Choroid plexus epithelial cell (primary cell): ENCODE measurements around the gene UNC5C.

Experiments used
- DNase-seq: peaks from one replicate; pipeline ENCODE4 v3.0.0-alpha.2; 2010; ENCODE audit warnings: low read depth
- H3K4me3 ChIP-seq: 2 replicates; pipeline ENCODE4 v1.5.1; 2011; ENCODE audit warnings: low read depth, mild to moderate bottlenecking, control low read depth, low read length, moderate library complexity
- TF ChIP-seq, protein P1 (sequence below): conservative IDR thresholded peaks from 2 replicates; pipeline ENCODE4 v1.5.1; 2011; ENCODE audit warnings: low read depth, mild to moderate bottlenecking, control low read depth, inconsistent platforms, low read length, moderate library complexity

UNC5C gene

DNA sequence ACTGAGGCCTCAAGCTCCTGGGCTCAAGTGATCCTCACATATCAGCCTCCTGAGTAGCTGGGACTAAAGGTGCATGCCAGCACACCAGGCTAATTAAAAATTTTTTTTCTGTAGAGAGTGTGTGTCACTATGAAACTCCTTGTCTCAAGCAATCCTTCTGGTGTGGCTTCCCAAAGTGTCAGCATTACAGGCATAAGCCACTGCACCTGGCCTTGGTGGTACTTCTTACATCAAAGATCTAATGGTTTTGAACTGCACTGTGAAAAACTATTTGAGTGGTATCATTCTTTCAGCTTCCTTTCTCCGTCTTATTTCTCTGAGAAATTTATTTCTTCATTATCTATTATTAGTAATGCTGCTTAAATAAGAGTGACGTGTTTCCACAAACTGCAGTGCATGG lies 98.5 kb downstream of the UNC5C start:
- no peak for DNase-seq
- no peak overlapping the region for H3K4me3 ChIP-seq
- TF ChIP-seq, protein P1, sequence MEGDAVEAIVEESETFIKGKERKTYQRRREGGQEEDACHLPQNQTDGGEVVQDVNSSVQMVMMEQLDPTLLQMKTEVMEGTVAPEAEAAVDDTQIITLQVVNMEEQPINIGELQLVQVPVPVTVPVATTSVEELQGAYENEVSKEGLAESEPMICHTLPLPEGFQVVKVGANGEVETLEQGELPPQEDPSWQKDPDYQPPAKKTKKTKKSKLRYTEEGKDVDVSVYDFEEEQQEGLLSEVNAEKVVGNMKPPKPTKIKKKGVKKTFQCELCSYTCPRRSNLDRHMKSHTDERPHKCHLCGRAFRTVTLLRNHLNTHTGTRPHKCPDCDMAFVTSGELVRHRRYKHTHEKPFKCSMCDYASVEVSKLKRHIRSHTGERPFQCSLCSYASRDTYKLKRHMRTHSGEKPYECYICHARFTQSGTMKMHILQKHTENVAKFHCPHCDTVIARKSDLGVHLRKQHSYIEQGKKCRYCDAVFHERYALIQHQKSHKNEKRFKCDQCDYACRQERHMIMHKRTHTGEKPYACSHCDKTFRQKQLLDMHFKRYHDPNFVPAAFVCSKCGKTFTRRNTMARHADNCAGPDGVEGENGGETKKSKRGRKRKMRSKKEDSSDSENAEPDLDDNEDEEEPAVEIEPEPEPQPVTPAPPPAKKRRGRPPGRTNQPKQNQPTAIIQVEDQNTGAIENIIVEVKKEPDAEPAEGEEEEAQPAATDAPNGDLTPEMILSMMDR = no peak

DNA sequence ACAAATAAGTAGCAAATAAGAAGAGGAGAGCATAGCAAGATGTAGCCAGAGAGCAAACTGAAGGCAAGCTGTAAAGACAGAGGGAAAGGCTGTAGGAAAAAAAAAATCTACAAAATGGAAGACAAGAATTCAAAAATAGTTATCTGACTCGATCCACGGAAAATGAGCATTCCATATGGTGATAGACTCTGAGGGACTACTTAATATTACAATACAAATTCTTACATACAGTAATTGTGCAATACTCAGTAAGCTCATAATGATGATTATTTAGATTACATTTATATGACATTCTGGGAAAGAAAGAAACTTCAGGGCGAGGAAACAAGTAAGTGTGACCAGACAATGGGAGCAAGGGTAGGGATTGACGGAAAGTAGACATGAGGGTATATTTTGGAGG lies 102.6 kb downstream of the UNC5C start:
- TF ChIP-seq, protein P1 = no peak
- H3K4me3 ChIP-seq = no peak overlapping the region
- DNase-seq = no peak

DNA sequence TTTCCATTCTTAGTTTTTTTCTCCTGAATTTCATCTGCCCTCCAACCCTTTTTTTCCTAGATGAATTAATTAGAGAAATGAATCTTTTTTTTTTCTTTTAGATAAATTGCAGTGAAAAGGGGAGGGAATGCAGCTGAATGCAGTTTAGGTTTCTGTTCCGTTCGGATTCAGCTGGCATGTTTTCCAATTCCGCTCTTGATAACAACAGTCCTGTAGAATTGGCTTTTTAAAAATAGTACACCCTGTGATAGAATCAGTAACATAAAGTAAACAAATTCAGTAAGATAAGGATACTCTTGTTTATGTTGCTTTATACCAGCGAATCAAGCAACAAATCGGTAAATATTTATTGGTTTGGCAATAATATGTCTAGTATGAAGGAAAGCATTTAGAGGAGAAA lies 103.5 kb downstream of the UNC5C start:
- no peak overlapping the region for H3K4me3 ChIP-seq
- TF ChIP-seq, protein P1 = no peak
- DNase-seq = no peak

DNA sequence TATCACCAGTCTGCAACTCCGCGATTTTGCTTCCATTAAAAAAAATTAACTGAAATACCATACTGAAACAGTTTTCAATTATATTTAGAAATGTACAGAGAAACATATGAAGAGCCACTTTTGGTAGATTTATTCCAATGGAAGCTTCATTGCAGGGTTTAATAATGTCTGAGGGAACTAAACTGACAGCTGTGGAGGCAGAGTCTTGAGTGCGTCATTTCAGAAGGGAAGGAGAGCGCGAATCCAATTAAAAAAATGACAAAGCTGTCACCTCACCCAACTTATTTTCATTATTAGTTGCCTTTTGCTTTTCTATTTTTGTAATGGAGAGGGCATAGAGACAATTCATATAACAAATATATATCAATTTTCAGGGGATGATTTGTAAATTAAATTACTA lies 104.0 kb downstream of the UNC5C start:
- TF ChIP-seq, protein P1 = no peak
- H3K4me3 ChIP-seq = no peak overlapping the region
- DNase-seq = no peak

DNA sequence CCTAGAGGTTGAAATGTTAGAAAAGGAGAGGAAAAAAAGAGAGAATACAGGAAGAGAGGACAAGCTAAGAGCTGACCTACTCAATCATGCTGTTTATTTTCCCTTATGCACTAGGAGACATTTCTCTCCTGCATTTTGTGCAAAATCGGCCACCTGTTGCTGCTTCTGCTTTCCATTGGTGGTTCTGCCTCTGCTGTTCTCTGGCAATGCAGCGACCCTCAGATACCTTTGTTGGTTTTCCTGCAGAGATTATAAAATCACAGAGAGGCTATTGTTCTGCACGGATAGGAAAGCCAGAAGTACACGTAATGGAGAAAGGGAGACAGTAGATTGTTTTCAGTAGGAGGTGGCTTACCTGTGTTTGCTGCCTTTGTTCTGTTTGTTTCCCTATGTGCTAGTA lies 108.9 kb downstream of the UNC5C start:
- H3K4me3 ChIP-seq = no peak overlapping the region
- no peak for DNase-seq
- TF ChIP-seq, protein P1 = no peak

DNA sequence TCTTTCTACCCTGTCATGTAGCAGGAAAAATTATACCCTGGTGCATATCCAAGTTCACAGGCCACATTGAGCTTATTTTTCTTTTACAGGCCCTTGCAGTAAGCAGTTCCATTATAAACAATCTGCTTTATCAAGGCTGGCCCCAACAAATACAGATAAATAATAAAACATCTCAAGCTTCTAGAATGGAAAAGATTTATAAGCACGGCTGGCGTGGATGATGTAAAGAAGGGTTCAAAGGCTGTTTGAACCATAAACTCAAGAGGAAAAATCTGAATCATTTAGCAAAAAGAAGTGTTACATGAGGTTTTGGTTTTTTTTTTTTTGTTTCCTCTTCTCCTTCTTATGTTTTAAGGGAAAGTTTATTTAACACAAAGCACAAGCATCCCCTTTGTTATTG lies 109.7 kb downstream of the UNC5C start:
- TF ChIP-seq, protein P1 = no peak
- H3K4me3 ChIP-seq = no peak overlapping the region
- DNase-seq = no peak

DNA sequence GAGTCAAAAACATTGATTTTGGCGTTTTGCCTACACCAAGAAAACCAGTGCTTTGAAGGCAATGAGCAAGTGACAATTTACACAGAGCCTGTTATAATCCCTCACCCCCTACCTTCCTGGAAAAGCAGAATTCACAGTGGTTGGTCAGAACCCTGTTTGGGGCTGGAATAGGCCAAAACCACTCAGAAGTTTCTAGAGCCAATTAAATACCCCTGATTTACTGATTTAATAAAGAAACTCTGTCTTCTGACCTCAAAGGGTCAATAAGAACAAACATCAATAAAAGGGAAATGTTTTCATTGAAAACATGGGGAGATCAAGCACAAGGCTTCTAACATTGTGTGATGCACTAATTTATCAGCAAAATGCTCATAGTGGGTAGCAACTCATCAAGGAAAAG lies 116.3 kb downstream of the UNC5C start:
- no peak overlapping the region for H3K4me3 ChIP-seq
- TF ChIP-seq, protein P1 = no peak
- no peak for DNase-seq
